ENCODE data around the gene CTXN3. TPM values are rescaled to one million over a fixed set of nuclear protein-coding genes. Genes with fewer than 3 reads are reported as not detected.

CTXN3 gene
- total RNA-seq, 2 donors from 2014 or later: not detected

GRCh38 chr5:127612441-127613141, 36.3 kb upstream of the CTXN3 start:
- ATAC-seq (ENCODE audit: insufficient number of reproducible peaks, low FRiP score, low read depth): no peak
- no peak overlapping the region for H3K27ac ChIP-seq
- H3K36me3 ChIP-seq: no peaks in the 10 kb centered on the region
- no peak overlapping the region for H3K4me3 ChIP-seq
- DNase-seq (ENCODE audit: low spot score): no peak
- H3K27me3 ChIP-seq (replicated peaks; ENCODE audit: insufficient read depth): no peaks in the 10 kb centered on the region
- H3K4me1 ChIP-seq (ENCODE audit: control insufficient read depth in 1 of 2, low read depth in 2 of 2): no peaks in the 10 kb centered on the region
- H3K9me3 ChIP-seq: no peaks in the 10 kb centered on the region
- TF ChIP-seq, protein P1, sequence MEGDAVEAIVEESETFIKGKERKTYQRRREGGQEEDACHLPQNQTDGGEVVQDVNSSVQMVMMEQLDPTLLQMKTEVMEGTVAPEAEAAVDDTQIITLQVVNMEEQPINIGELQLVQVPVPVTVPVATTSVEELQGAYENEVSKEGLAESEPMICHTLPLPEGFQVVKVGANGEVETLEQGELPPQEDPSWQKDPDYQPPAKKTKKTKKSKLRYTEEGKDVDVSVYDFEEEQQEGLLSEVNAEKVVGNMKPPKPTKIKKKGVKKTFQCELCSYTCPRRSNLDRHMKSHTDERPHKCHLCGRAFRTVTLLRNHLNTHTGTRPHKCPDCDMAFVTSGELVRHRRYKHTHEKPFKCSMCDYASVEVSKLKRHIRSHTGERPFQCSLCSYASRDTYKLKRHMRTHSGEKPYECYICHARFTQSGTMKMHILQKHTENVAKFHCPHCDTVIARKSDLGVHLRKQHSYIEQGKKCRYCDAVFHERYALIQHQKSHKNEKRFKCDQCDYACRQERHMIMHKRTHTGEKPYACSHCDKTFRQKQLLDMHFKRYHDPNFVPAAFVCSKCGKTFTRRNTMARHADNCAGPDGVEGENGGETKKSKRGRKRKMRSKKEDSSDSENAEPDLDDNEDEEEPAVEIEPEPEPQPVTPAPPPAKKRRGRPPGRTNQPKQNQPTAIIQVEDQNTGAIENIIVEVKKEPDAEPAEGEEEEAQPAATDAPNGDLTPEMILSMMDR (IDR thresholded peaks at IDR 0.05): no peak

DNA sequence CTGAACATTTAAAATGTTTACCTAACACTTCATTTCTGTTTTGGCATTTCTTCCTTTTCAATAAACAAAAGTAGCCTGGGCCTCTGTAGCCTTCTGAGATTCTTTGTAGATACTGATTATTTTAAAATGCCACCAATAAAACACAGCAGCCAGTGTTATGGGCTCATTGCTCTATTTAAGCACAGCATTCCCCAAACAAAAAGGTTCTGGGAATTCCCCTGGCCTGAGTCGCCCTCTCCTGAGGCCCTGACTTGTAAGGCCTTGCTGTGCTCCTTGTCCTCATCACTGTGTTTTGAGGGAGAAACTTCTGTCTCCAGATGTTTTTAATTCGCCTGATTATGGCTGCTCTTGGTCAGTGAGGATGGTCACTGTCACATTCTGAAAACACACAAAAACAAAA, 33.0 kb upstream of the CTXN3 start:
- DNase-seq (ENCODE audit: low spot score): no peak
- ATAC-seq (ENCODE audit: insufficient number of reproducible peaks, low FRiP score, low read depth): no peak
- TF ChIP-seq, protein P1 (IDR thresholded peaks at IDR 0.05): no peak
- H3K27ac ChIP-seq: no peak overlapping the region
- no peaks in the 10 kb centered on the region for H3K36me3 ChIP-seq
- no peaks in the 10 kb centered on the region for H3K4me1 ChIP-seq (ENCODE audit: control insufficient read depth in 1 of 2, low read depth in 2 of 2)
- no peak overlapping the region for H3K4me3 ChIP-seq
- H3K9me3 ChIP-seq: no peaks in the 10 kb centered on the region
- no peaks in the 10 kb centered on the region for H3K27me3 ChIP-seq (replicated peaks; ENCODE audit: insufficient read depth)

DNA sequence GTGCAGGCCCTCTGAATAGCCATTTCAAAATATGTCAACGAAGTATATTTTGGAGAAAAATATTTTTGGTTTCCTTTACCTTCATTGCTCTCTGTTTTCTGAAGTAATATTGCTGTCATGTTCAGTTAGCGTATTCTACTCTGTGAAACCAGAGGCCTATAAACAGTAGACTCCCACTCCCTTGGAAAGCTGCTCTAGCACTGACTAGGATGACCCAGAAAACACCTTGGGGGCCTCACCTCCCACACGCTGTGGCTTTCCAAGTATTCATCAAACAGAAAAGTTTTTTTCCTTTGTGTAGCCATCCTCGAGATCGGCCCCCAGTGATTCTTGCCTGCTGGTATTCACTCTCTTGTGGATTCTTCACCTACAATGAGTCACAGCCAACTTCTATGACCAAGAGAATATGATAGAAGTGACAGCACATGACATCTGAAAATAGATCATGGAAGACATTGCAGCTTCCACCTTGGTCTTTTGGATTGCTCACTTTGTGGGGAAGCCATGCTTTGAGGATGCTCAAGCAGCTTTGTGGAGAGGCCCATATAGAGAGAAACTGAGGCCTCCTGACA, 28.9 kb upstream of the CTXN3 start:
- no peaks in the 10 kb centered on the region for H3K9me3 ChIP-seq
- no peaks in the 10 kb centered on the region for H3K27me3 ChIP-seq (replicated peaks; ENCODE audit: insufficient read depth)
- no peaks in the 10 kb centered on the region for H3K4me1 ChIP-seq (ENCODE audit: control insufficient read depth in 1 of 2, low read depth in 2 of 2)
- H3K27ac ChIP-seq: no peak overlapping the region
- TF ChIP-seq, protein P1 (IDR thresholded peaks at IDR 0.05): no peak
- H3K4me3 ChIP-seq: no peak overlapping the region
- no peak for ATAC-seq (ENCODE audit: insufficient number of reproducible peaks, low FRiP score, low read depth)
- no peaks in the 10 kb centered on the region for H3K36me3 ChIP-seq
- no peak for DNase-seq (ENCODE audit: low spot score)

GRCh38 chr5:127621601-127622325, 27.1 kb upstream of the CTXN3 start:
- no peak for ATAC-seq (ENCODE audit: insufficient number of reproducible peaks, low FRiP score, low read depth)
- no peaks in the 10 kb centered on the region for H3K27me3 ChIP-seq (replicated peaks; ENCODE audit: insufficient read depth)
- TF ChIP-seq, protein P1 (IDR thresholded peaks at IDR 0.05): no peak
- H3K36me3 ChIP-seq: no peaks in the 10 kb centered on the region
- H3K9me3 ChIP-seq: no peaks in the 10 kb centered on the region
- no peak for DNase-seq (ENCODE audit: low spot score)
- no peak overlapping the region for H3K4me3 ChIP-seq
- no peaks in the 10 kb centered on the region for H3K4me1 ChIP-seq (ENCODE audit: control insufficient read depth in 1 of 2, low read depth in 2 of 2)
- H3K27ac ChIP-seq: no peak overlapping the region

GRCh38 chr5:127634007-127634406, 14.9 kb upstream of the CTXN3 start:
- Histone ChIP-seq H3K36me3 (no peaks in the 10 kb centered on the region), H3K9me3 (no peaks in the 10 kb centered on the region), H3K4me1 (ENCODE audit: control insufficient read depth in 1 of 2, low read depth in 2 of 2) (no peaks in the 10 kb centered on the region), H3K27ac (no peak overlapping the region), H3K27me3 (replicated peaks; ENCODE audit: insufficient read depth) (no peaks in the 10 kb centered on the region), H3K4me3 (no peak overlapping the region)
- ATAC-seq (ENCODE audit: insufficient number of reproducible peaks, low FRiP score, low read depth) (no peak), DNase-seq (ENCODE audit: low spot score) (no peak)
- TF ChIP-seq, protein P1 (IDR thresholded peaks at IDR 0.05): no peak

Data from thoracic aorta (tissue), 2 donors.